Endothelial cell of umbilical vein (primary cell): ENCODE results near the gene SLC9C1. TPM values are rescaled to one million over a fixed set of nuclear protein-coding genes. Genes with fewer than 3 reads are reported as not detected.

ENCODE experiments used
- BruUV-seq: library from RNA; stranded (reverse); fragments of 400-500 nt; replicated peaks from 2 replicates; lab custom pipeline; 2021; lab: Mats Ljungman, UMichigan
- CTCF ChIA-PET: fragments of 300-600, 350-600 bp; sonication (Branson Sonifier 250); formaldehyde crosslinking; loops from one replicate; lab custom pipeline; 2021; ENCODE audit warnings: antibody characterized with exemption, inconsistent platforms; lab: Charles Lee
- POLR2A ChIA-PET: fragments of 300-600, 350-600 bp; sonication (Branson Sonifier 250); formaldehyde crosslinking; loops from one replicate; lab custom pipeline; 2021; ENCODE audit warnings: antibody characterized with exemption, inconsistent platforms; lab: Charles Lee
- DNase-seq: peaks from one replicate; pipeline ENCODE4 v3.0.0-alpha.2; 2011; ENCODE audit warnings: low read depth, low spot score
- FAIRE-seq: peaks from 2 replicates; lab custom pipeline; 2011; peaks lifted over from hg19 to GRCh38; lab: Jason Lieb, UNC
- H2AFZ ChIP-seq: 2 replicates; pipeline ENCODE4 v1.6.0; 2012; ENCODE audit warnings: low read depth, low read length, control low read depth, inconsistent platforms
- H3K27ac ChIP-seq: 2 replicates; pipeline ENCODE4 v1.5.1; 2011; ENCODE audit warnings: low read depth, mild to moderate bottlenecking, control low read depth, low read length, moderate library complexity; ENCODE audit not compliant: insufficient read depth
- H3K27me3 ChIP-seq, 2 experiments: 2 replicates each; pipeline versions ENCODE4 v1.6.0 to v1.6.1; 2011; ENCODE audit warnings: low read length in 2 of 2, mixed read lengths in 1 of 2; ENCODE audit not compliant: control insufficient read depth in 2 of 2, insufficient read depth in 2 of 2
- H3K36me3 ChIP-seq, 2 experiments: 2 replicates in 1 of 2; 3 replicates in 1 of 2; pipeline ENCODE4 v1.5.1; 2011; ENCODE audit warnings: low read length in 2 of 2, mild to moderate bottlenecking in 1 of 2, moderate library complexity in 1 of 2; ENCODE audit not compliant: control insufficient read depth in 2 of 2, insufficient read depth in 2 of 2; ENCODE audit errors: extremely low read depth in 1 of 2
- H3K4me1 ChIP-seq: 3 replicates; pipeline ENCODE4 v1.5.1; 2011; ENCODE audit warnings: mild to moderate bottlenecking, low read length; ENCODE audit not compliant: control insufficient read depth, insufficient read depth; ENCODE audit errors: extremely low read depth
- H3K4me2 ChIP-seq: 2 replicates; pipeline ENCODE4 v1.6.1; 2011; ENCODE audit warnings: low read length, control low read depth, mixed read lengths; ENCODE audit not compliant: insufficient read depth
- H3K4me3 ChIP-seq, 3 experiments: fragments of 200-600 bp in 1 of 3; sonication (generic), shearing (Covaris generic) in 1 of 3; replicated peaks in 1 of 3; 2 replicates each; pipeline ENCODE4 v1.5.1; 2011 to 2016; ENCODE audit warnings: control low read depth in 3 of 3, low read length in 3 of 3, mild to moderate bottlenecking in 2 of 3, inconsistent platforms in 1 of 3, low read depth in 1 of 3, moderate library complexity in 1 of 3; ENCODE audit not compliant: insufficient read depth in 1 of 3
- H3K79me2 ChIP-seq: 2 replicates; pipeline ENCODE4 v1.6.0; 2012; ENCODE audit warnings: low read length, inconsistent platforms; ENCODE audit not compliant: control insufficient read depth, insufficient read depth
- H3K9ac ChIP-seq: replicated peaks from 2 replicates; pipeline ENCODE3; 2011; ENCODE audit warnings: low read length, control low read depth; ENCODE audit not compliant: insufficient read depth; ENCODE audit errors: extremely low read depth
- H3K9me1 ChIP-seq: replicated peaks from 3 replicates; pipeline ENCODE4 v1.6.0; 2011; ENCODE audit warnings: mild to moderate bottlenecking, low read length; ENCODE audit not compliant: control insufficient read depth, insufficient read depth; ENCODE audit errors: extremely low read depth
- H3K9me3 ChIP-seq: replicated peaks from 2 replicates; pipeline ENCODE4 v1.5.1; 2012; ENCODE audit warnings: low read length, inconsistent platforms; ENCODE audit not compliant: control insufficient read depth, insufficient read depth
- H4K20me1 ChIP-seq: replicated peaks from 2 replicates; pipeline ENCODE3; 2011; ENCODE audit warnings: mild to moderate bottlenecking, low read length; ENCODE audit not compliant: control insufficient read depth, insufficient read depth; ENCODE audit errors: extremely low read depth
- CTCF ChIP-seq, 2 donors: IDR thresholded peaks; 1 replicate in 1 of 2; 2 replicates in 1 of 2; pipeline ENCODE4 v1.5.1; 2011; ENCODE audit warnings: low read length in 2 of 2, mild to moderate bottlenecking in 2 of 2, moderate library complexity in 2 of 2, control low read depth in 1 of 2, inconsistent platforms in 1 of 2, low read depth in 1 of 2; ENCODE audit not compliant: insufficient read depth in 1 of 2; ENCODE audit errors: extremely low read depth in 1 of 2
- EZH2 ChIP-seq: IDR thresholded peaks from 2 replicates; pipeline ENCODE4 v1.6.1; 2012; ENCODE audit warnings: borderline replicate concordance, low read depth, mild to moderate bottlenecking, moderate library complexity, low read length, inconsistent platforms; ENCODE audit not compliant: severe bottlenecking
- FOS ChIP-seq: IDR thresholded peaks from 2 replicates; pipeline ENCODE4 v1.6.1; 2011; ENCODE audit warnings: mild to moderate bottlenecking, low read length, moderate library complexity, borderline replicate concordance; ENCODE audit not compliant: insufficient read depth
- GATA2 ChIP-seq: IDR thresholded peaks from 2 replicates; pipeline ENCODE4 v1.7.0; 2011; ENCODE audit warnings: low read depth, mild to moderate bottlenecking, moderate library complexity, mixed read lengths, low read length; ENCODE audit not compliant: insufficient read length, insufficient read depth
- JUN ChIP-seq: IDR thresholded peaks from 2 replicates; pipeline ENCODE4 v1.6.1; 2011; ENCODE audit warnings: borderline replicate concordance, low read depth; ENCODE audit not compliant: insufficient read length, insufficient read depth
- MAX ChIP-seq: IDR thresholded peaks from 2 replicates; pipeline ENCODE4 v1.6.1; 2011; ENCODE audit not compliant: insufficient read depth, insufficient read length
- MYC ChIP-seq: IDR thresholded peaks from one replicate; pipeline ENCODE4 v1.6.1; 2011; ENCODE audit warnings: mild to moderate bottlenecking, low read depth, low read length
- POLR2A ChIP-seq: IDR thresholded peaks from 2 replicates; pipeline ENCODE4 v1.6.1; 2012; ENCODE audit warnings: low read depth, mild to moderate bottlenecking, control low read depth, low read length
- POLR2AphosphoS5 ChIP-seq: IDR thresholded peaks from 2 replicates; pipeline ENCODE4 v1.6.1; 2012; ENCODE audit warnings: low read depth, mild to moderate bottlenecking, control low read depth, low read length, moderate library complexity; ENCODE audit not compliant: insufficient read depth
- dilution Hi-C: fragments of 300-500 bp; cut with MboI; formaldehyde crosslinking; loops from one replicate; pipeline ENCODE4 v1.15.0; 2019; ENCODE audit warnings: low sequenced_read_pairs; ENCODE audit not compliant: extremely low pct_ligation_motif_present
- intact Hi-C: fragments of 100-400 bp; cut with micrococcal nuclease; formaldehyde crosslinking; loops from one replicate; pipeline ENCODE4 v1.10.0; 2022
- polyA plus RNA-seq, 4 experiments: library from polyadenylated mRNA; depleted of rRNA in 3 of 4; stranded (reverse) in 3 of 4; unstranded in 1 of 4; fragments of >200 nt; gene quantifications; 2 replicates each; pipeline versions ENCODE4 v1.2.1 to v1.2.3, GENCODE V29; 2011 to 2012; ENCODE audit warnings: missing spikeins in 1 of 4
- total RNA-seq: library from RNA; stranded (reverse); gene quantifications from 2 replicates; pipeline ENCODE4 v1.2.3, GENCODE V29; 2021

Gene SLC9C1
- total and polyA plus RNA-seq, 2 donors (not counting 3 experiments of a cell fraction or from before 2014, with no cell fraction given): not detected

- ChIA-PET CTCF (interaction anchor here (0.9 to 3.4 kb wide), 9 partner anchors 16 to 223 kb away, joined by 3 to 40 read pairs (median 10); no protein-coding TSS in a partner anchor), POLR2A (interaction anchor here (1.7 to 2.1 kb wide), 2 partner anchors 16 to 56 kb away, joined by 8 to 9 read pairs; no protein-coding TSS in a partner anchor)
- Histone ChIP-seq H3K9me1 (no peaks in the 10 kb centered on the region), H3K36me3 (no peaks in the 10 kb centered on the region), H3K4me3 (no peak overlapping the region), H3K27me3 (peaks cover 0 to 6% of the 10 kb centered on the region in 2 experiments), H3K9ac (no peak overlapping the region), H3K4me2 (no peak overlapping the region), H3K27ac (no peak overlapping the region), H3K79me2 (no peaks in the 10 kb centered on the region), H4K20me1 (no peaks in the 10 kb centered on the region), H2AFZ (no peak overlapping the region), H3K4me1 (peaks cover 8% of the 10 kb centered on the region), H3K9me3 (no peaks in the 10 kb centered on the region)
- DNase-seq: no peak
- TF ChIP-seq EZH2 (no peak), JUN (no peak), FOS (no peak), MYC (no peak), POLR2A (no peak), POLR2AphosphoS5 (no peak), GATA2 (no peak), MAX (no peak), CTCF (IDR thresholded peaks at IDR 0.05; ENCODE audit: extremely low read depth in 1 of 2, insufficient read depth in 1 of 2, low read depth in 1 of 2, low read length in 2 of 2) (no peak)
- FAIRE-seq: no peak
- dilution Hi-C loops: no loop called here
- BruUV-seq: no TSS peak
- intact Hi-C loops: no loop called here
These were observed 40.8 kb upstream of the SLC9C1 start for GRCh38 chr3:112334691-112335433.
